Upper lobe of left lung (tissue), 6 donors: ENCODE measurements around the gene GRIK1. TPM values are rescaled to one million over a fixed set of nuclear protein-coding genes. Genes with fewer than 3 reads are reported as not detected.

ENCODE experiments used
- ATAC-seq, 2 donors: fragments of 200-7000 bp; cut with Tn5 transposase; one replicate each; pipeline ENCODE4 v1.9.1; 2022; ENCODE audit warnings: mild to moderate bottlenecking in 2 of 2, moderate library complexity in 2 of 2; ENCODE audit not compliant: low FRiP score in 2 of 2
- DNase-seq, 2 donors: peaks; one replicate each; pipeline ENCODE4 v3.0.0-alpha.2; 2019 to 2020
- H3K27ac ChIP-seq, 4 donors: fragments of 200-600 bp; sonication (generic); one replicate each; pipeline ENCODE4 v1.5.1; 2016 to 2019
- H3K27me3 ChIP-seq, 4 donors: fragments of 200-600 bp; sonication (generic); one replicate each; pipeline ENCODE4 v1.5.1; 2017 to 2019
- H3K36me3 ChIP-seq, 4 donors: fragments of 200-600 bp; sonication (generic); one replicate each; pipeline ENCODE4 v1.5.1; 2016 to 2019
- H3K4me1 ChIP-seq, 4 donors: fragments of 200-600 bp; sonication (generic); one replicate each; pipeline ENCODE4 v1.5.1; 2018 to 2019
- H3K4me3 ChIP-seq, 4 donors: fragments of 200-600 bp; sonication (generic); one replicate each; pipeline ENCODE4 v1.5.1; 2017 to 2019; ENCODE audit warnings: mild to moderate bottlenecking in 2 of 4, moderate library complexity in 1 of 4
- H3K9me3 ChIP-seq, 4 donors: fragments of 200-600 bp; sonication (generic); one replicate each; pipeline ENCODE4 v1.5.1; 2018 to 2019
- EP300 ChIP-seq, 4 donors: sonication (generic); formaldehyde crosslinking; IDR thresholded peaks; one replicate each; pipeline ENCODE4 v1.5.1; 2017; ENCODE audit warnings: antibody characterized with exemption in 4 of 4, control low read depth in 2 of 4
- POLR2A ChIP-seq, 4 donors: fragments of 450-650 bp; IDR thresholded peaks; one replicate each; pipeline ENCODE4 v1.5.1; 2016 to 2017; ENCODE audit warnings: antibody characterized with exemption in 4 of 4, mild to moderate bottlenecking in 2 of 4
- POLR2AphosphoS5 ChIP-seq, 2 donors: sonication (generic); formaldehyde crosslinking; IDR thresholded peaks; one replicate each; pipeline ENCODE4 v1.5.1; 2017; ENCODE audit warnings: antibody characterized with exemption in 2 of 2
- WGBS, 2 donors: methylation state at CpG; one replicate each; pipeline ENCODE4 v1.1.5; 2017 to 2018; 5-methylcytosine and 5-hydroxymethylcytosine counted together
- total RNA-seq, 6 donors: library from RNA; depleted of rRNA in 4 of 6; stranded (reverse); fragments of >200 nt in 4 of 6; gene quantifications; one replicate each; pipeline versions ENCODE4 v1.1.0 to v1.2.1, GENCODE V29; 2016 to 2021
- TF ChIP-seq, protein P1 (sequence below), 6 experiments: fragments of 450-650 bp in 4 of 6; fragments of 200-600 bp in 2 of 6; sonication (generic) in 2 of 6; IDR thresholded peaks; one replicate each; pipeline ENCODE4 v1.5.1; 2016 to 2019; ENCODE audit warnings: antibody characterized with exemption in 6 of 6
- donor health status: DM: no; HTN: no; CAD: no; lungs with moderate emphysema.
- donor health status: DM: no; HTN: yes; CAD: no; lungs with severe emphysema.

The GRIK1 gene
- total RNA-seq, 6 donors from 2014 or later = 0.15 TPM; not detected in 5

DNA sequence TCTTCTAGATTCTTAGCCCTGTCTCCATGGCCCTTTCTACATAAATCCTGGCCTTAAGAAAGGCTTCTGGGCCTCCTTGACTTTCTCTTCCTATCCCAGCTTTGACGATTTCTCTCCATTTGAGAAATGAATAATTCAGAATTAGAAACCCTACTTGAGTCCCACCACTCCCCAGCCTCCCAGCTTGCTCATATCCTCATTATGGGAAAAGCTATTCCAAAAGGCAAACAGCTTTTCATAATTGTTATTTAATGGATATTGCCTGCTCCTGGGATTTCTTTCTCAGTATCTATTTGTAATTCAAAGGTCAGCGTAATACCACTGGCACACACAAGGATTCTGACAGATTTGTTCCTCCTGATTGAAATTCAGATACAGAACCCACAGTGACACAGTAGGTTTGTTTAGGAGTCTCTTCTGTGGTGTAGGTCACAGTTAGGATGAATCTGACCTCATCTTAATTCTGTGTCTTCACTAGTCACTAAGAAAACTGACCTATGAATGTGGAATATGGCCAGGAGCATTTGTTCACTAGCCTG lies 121.3 kb downstream of the GRIK1 start:
- H3K27me3 ChIP-seq = no peaks in the 10 kb centered on the region
- H3K27ac ChIP-seq = no peak overlapping the region
- WGBS, 2 donors = 78 to 81% methylated on average over 2 of the region's 2 CpGs
- DNase-seq (no peak), ATAC-seq (no peak)
- H3K4me3 ChIP-seq = no peak overlapping the region
- H3K4me1 ChIP-seq = no peaks in the 10 kb centered on the region
- H3K9me3 ChIP-seq = no peaks in the 10 kb centered on the region
- no peak for TF ChIP-seq POLR2AphosphoS5 (IDR thresholded peaks at IDR 0.05)
- TF ChIP-seq POLR2A (IDR thresholded peaks at IDR 0.05) = no peak
- TF ChIP-seq, protein P1, sequence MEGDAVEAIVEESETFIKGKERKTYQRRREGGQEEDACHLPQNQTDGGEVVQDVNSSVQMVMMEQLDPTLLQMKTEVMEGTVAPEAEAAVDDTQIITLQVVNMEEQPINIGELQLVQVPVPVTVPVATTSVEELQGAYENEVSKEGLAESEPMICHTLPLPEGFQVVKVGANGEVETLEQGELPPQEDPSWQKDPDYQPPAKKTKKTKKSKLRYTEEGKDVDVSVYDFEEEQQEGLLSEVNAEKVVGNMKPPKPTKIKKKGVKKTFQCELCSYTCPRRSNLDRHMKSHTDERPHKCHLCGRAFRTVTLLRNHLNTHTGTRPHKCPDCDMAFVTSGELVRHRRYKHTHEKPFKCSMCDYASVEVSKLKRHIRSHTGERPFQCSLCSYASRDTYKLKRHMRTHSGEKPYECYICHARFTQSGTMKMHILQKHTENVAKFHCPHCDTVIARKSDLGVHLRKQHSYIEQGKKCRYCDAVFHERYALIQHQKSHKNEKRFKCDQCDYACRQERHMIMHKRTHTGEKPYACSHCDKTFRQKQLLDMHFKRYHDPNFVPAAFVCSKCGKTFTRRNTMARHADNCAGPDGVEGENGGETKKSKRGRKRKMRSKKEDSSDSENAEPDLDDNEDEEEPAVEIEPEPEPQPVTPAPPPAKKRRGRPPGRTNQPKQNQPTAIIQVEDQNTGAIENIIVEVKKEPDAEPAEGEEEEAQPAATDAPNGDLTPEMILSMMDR (IDR thresholded peaks at IDR 0.05) = no peak
- TF ChIP-seq EP300 (IDR thresholded peaks at IDR 0.05) = no peak
- no peaks in the 10 kb centered on the region for H3K36me3 ChIP-seq

DNA sequence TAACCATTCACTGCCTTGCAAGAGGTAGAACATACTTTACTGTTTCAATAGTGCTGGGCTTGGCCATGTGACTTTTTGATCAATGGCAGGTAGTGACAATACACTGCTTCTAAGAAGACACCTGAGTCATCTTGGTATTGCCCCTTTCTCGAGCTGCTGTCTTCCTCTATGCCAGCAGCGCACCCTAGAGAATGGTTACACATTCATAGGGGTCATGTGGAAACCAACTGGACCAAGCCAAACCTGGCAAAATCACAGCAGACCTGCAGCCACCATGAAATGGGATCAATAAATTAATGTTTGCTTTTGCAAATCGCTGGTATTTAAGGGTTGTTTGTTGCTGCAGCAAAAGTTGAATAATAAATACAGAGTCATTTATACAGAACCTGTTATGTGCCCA lies 122.3 kb downstream of the GRIK1 start:
- WGBS, 2 donors = 80 to 91% methylated on average over 3 of the region's 3 CpGs
- ATAC-seq = no peak
- Histone ChIP-seq H3K4me3 (no peak overlapping the region), H3K9me3 (no peaks in the 10 kb centered on the region), H3K27me3 (no peaks in the 10 kb centered on the region), H3K36me3 (no peaks in the 10 kb centered on the region), H3K27ac (no peak overlapping the region), H3K4me1 (no peaks in the 10 kb centered on the region)
- TF ChIP-seq EP300 (IDR thresholded peaks at IDR 0.05) = no peak
- TF ChIP-seq, protein P1 (IDR thresholded peaks at IDR 0.05) = no peak
- no peak for TF ChIP-seq POLR2AphosphoS5 (IDR thresholded peaks at IDR 0.05)
- no peak for TF ChIP-seq POLR2A (IDR thresholded peaks at IDR 0.05)
- no peak for DNase-seq

DNA sequence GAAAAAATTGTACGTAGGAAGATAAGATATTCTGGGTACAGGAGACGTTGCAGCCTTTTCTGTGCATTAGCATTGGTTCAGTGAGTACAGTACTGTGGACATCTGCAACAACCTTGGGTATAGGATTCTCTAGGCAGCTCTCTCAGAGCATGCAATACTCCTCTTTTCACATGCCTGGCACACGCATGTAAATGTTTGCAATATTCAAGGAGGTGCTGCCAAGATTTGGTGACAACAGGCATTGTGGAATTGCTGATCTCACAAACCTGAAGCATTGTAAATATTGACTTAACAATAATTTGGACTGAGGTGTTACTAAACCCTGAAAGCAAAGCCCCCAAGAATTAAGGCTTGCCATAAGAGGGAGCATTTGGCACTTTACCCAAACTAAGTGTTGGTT lies 126.8 kb downstream of the GRIK1 start:
- 70 to 73% methylated on average over 3 of the region's 3 CpGs for WGBS, 2 donors
- ATAC-seq = no peak
- H3K4me3 ChIP-seq = no peak overlapping the region

DNA sequence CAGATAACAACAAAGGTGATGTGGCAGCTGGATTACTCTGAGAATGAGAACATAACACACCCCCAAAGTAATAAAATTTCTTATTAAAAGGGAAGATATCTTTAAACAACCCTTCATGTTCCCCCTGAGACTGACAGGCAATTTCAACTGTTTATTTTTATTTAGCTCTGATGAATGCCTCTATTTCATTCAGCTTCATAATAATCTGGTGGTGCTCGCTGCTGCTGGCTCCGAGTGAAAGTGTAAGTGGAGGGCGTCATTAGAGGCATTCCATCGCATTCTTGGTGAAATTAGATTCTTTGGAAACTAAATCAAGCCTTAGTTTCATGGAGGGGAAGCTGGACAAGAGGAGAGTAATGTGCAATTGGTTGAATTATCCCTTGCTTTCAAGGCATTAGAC lies 128.9 kb downstream of the GRIK1 start:
- no peak for TF ChIP-seq EP300 (IDR thresholded peaks at IDR 0.05)
- TF ChIP-seq, protein P1 (IDR thresholded peaks at IDR 0.05) = no peak
- DNase-seq (no peak), ATAC-seq (no peak)
- Histone ChIP-seq H3K36me3 (no peaks in the 10 kb centered on the region), H3K27ac (no peak overlapping the region), H3K4me3 (no peak overlapping the region), H3K4me1 (no peaks in the 10 kb centered on the region), H3K9me3 (no peaks in the 10 kb centered on the region), H3K27me3 (no peaks in the 10 kb centered on the region)
- 45 to 58% methylated on average over 4 of the region's 4 CpGs for WGBS, 2 donors

More for the DNA sequence above, 126.8 kb downstream of the GRIK1 start:
- H3K27me3 ChIP-seq = no peaks in the 10 kb centered on the region
- H3K27ac ChIP-seq = no peak overlapping the region
- H3K9me3 ChIP-seq = no peaks in the 10 kb centered on the region
- no peaks in the 10 kb centered on the region for H3K36me3 ChIP-seq
- no peak for DNase-seq
- TF ChIP-seq, protein P1 (IDR thresholded peaks at IDR 0.05) = no peak
- TF ChIP-seq EP300 (IDR thresholded peaks at IDR 0.05) (no peak), POLR2A (IDR thresholded peaks at IDR 0.05) (no peak), POLR2AphosphoS5 (IDR thresholded peaks at IDR 0.05) (no peak)
- no peaks in the 10 kb centered on the region for H3K4me1 ChIP-seq

DNA sequence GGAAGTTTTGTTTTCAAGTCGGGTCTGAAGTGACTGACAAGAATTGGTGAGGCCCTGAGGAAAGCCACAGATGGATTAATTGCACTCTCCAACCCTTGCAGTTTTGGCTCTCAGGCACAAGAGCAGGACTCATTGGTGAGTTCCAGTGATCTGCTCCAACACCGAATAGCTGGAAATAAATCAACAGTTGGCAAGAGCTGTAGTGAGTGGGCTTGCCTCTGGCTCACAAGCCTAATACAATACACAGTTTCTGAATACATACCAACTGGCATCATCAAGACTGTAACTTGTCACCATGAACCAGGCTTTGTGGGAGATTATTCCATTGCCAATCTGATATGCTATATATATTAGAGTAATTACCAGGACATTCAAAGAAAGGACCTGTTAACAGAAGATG lies 131.6 kb downstream of the GRIK1 start:
- H3K27me3 ChIP-seq = no peaks in the 10 kb centered on the region
- no peak overlapping the region for H3K27ac ChIP-seq
- no peak for TF ChIP-seq EP300 (IDR thresholded peaks at IDR 0.05)
- no peak for TF ChIP-seq POLR2AphosphoS5 (IDR thresholded peaks at IDR 0.05)
- TF ChIP-seq POLR2A (IDR thresholded peaks at IDR 0.05) = no peak
- TF ChIP-seq, protein P1 (IDR thresholded peaks at IDR 0.05) = no peak
- no peak for DNase-seq
- H3K36me3 ChIP-seq = no peaks in the 10 kb centered on the region
- no peak overlapping the region for H3K4me3 ChIP-seq
- ATAC-seq = no peak
- no peaks in the 10 kb centered on the region for H3K4me1 ChIP-seq
- WGBS, 2 donors = 49 to 76% methylated on average over 2 of the region's 2 CpGs
- no peaks in the 10 kb centered on the region for H3K9me3 ChIP-seq
